ENCODE data around the gene IGSF21.

Gene IGSF21

GRCh38 chr1:18278946-18279345 lies 171.3 kb downstream of the IGSF21 start:
- no peak for DNase-seq

GRCh38 chr1:18279351-18280074 lies 171.9 kb downstream of the IGSF21 start:
- DNase-seq: no peak

- DNase-seq: no peak
These were observed 173.4 kb downstream of the IGSF21 start for GRCh38 chr1:18280956-18281355.

- DNase-seq: no peak
These were observed 175.4 kb downstream of the IGSF21 start for GRCh38 chr1:18282851-18283600.

GRCh38 chr1:18283601-18284385 lies 176.2 kb downstream of the IGSF21 start:
- DNase-seq: no peak

GRCh38 chr1:18284805-18285537 lies 177.4 kb downstream of the IGSF21 start:
- DNase-seq: no peak

GRCh38 chr1:18285538-18285924 lies 177.9 kb downstream of the IGSF21 start:
- no peak for DNase-seq

GRCh38 chr1:18288722-18289121 lies 181.1 kb downstream of the IGSF21 start:
- DNase-seq: no peak

- DNase-seq: no peak
These were observed 182.0 kb downstream of the IGSF21 start for GRCh38 chr1:18289597-18289996.

- no peak for DNase-seq
These were observed 183.3 kb downstream of the IGSF21 start for GRCh38 chr1:18290740-18291412.

- DNase-seq: no peak
These were observed 184.9 kb downstream of the IGSF21 start for GRCh38 chr1:18292531-18292930.

- no peak for DNase-seq
These were observed 185.7 kb downstream of the IGSF21 start for GRCh38 chr1:18293291-18293690.

GRCh38 chr1:18294437-18295176 lies 187.0 kb downstream of the IGSF21 start:
- DNase-seq: no peak

- no peak for DNase-seq
These were observed 190.5 kb downstream of the IGSF21 start for GRCh38 chr1:18297896-18298648.

GRCh38 chr1:18299441-18300338 lies 192.1 kb downstream of the IGSF21 start:
- no peak for DNase-seq

GRCh38 chr1:18300376-18300775 lies 192.8 kb downstream of the IGSF21 start:
- DNase-seq: no peak

- DNase-seq: no peak
These were observed 195.3 kb downstream of the IGSF21 start for GRCh38 chr1:18302788-18303413.

GRCh38 chr1:18304151-18304869 lies 196.7 kb downstream of the IGSF21 start:
- no peak for DNase-seq
